HepG2 (cell line): Measurements from ENCODE around the gene SPATA25. TPM values are rescaled to one million over a fixed set of nuclear protein-coding genes. Genes with fewer than 3 reads are reported as not detected.

Experiments used
- AHR ChIP-seq: IDR thresholded peaks from 2 replicates; pipeline ENCODE4 v1.6.1; 2018; ENCODE audit warnings: missing genetic modification reagents, missing compliant biosample characterization
- ARHGAP35 ChIP-seq: sonication (generic); formaldehyde crosslinking; IDR thresholded peaks from 2 replicates; pipeline ENCODE4 v1.9.0; 2022; ENCODE audit warnings: mild to moderate bottlenecking, inconsistent platforms, moderate library complexity, missing genetic modification reagents, borderline replicate concordance
- EP300 ChIP-seq, 3 experiments: sonication (generic) in 1 of 3; formaldehyde crosslinking in 1 of 3; IDR thresholded peaks; 2 replicates each; pipeline versions ENCODE4 v1.5.1 to v1.6.1; 2011 to 2020; ENCODE audit warnings: low read depth in 2 of 3, low read length in 2 of 3, borderline replicate concordance in 1 of 3, improper control_type of control experiment in 1 of 3, mild to moderate bottlenecking in 1 of 3, missing genetic modification reagents in 1 of 3, moderate library complexity in 1 of 3
- GMEB2 ChIP-seq: IDR thresholded peaks from 2 replicates; pipeline ENCODE4 v1.6.1; 2016; ENCODE audit warnings: missing biosample characterization, missing genetic modification reagents, low read depth
- HMG20A ChIP-seq: IDR thresholded peaks from 2 replicates; pipeline ENCODE4 v1.6.1; 2016; ENCODE audit warnings: borderline replicate concordance
- KDM5B ChIP-seq: sonication (generic); formaldehyde crosslinking; IDR thresholded peaks from 2 replicates; pipeline ENCODE4 v1.4.0; 2020; ENCODE audit warnings: missing genetic modification reagents, mild to moderate bottlenecking, borderline replicate concordance
- KDM6A ChIP-seq: IDR thresholded peaks from 2 replicates; pipeline ENCODE4 v1.6.1; 2016; ENCODE audit warnings: low read depth
- LRRFIP1 ChIP-seq: sonication (generic); formaldehyde crosslinking; conservative IDR thresholded peaks from 2 replicates; pipeline ENCODE4 v1.4.0; 2020; ENCODE audit warnings: missing genetic modification reagents
- MAFF ChIP-seq: IDR thresholded peaks from 2 replicates; pipeline ENCODE4 v1.6.1; 2011; ENCODE audit warnings: low read depth, low read length, improper control_type of control experiment
- WIZ ChIP-seq: sonication (generic); formaldehyde crosslinking; IDR thresholded peaks from 2 replicates; pipeline ENCODE4 v1.5.1; 2020; ENCODE audit warnings: mild to moderate bottlenecking, missing genetic modification reagents
- ZMAT3 ChIP-seq: sonication (generic); formaldehyde crosslinking; conservative IDR thresholded peaks from 2 replicates; pipeline ENCODE4 v1.7.0; 2021; ENCODE audit warnings: missing genetic modification reagents
- ZNF180 ChIP-seq: sonication (generic); formaldehyde crosslinking; IDR thresholded peaks from 2 replicates; pipeline ENCODE4 v1.4.0; 2020; ENCODE audit warnings: low read depth, missing genetic modification reagents, borderline replicate concordance
- ZNF329 ChIP-seq: sonication (generic); formaldehyde crosslinking; IDR thresholded peaks from 2 replicates; pipeline ENCODE4 v1.9.0; 2021; ENCODE audit warnings: low read depth, mild to moderate bottlenecking, missing genetic modification reagents
- ZNF530 ChIP-seq: sonication (generic); formaldehyde crosslinking; IDR thresholded peaks from 2 replicates; pipeline ENCODE4 v1.5.0; 2020; ENCODE audit warnings: low read depth, mild to moderate bottlenecking, missing genetic modification reagents
- ZNF687 ChIP-seq: sonication (generic); formaldehyde crosslinking; IDR thresholded peaks from 2 replicates; pipeline ENCODE4 v1.5.1; 2020; ENCODE audit warnings: mild to moderate bottlenecking, missing genetic modification reagents, moderate library complexity
- ZUFSP ChIP-seq: sonication (generic); formaldehyde crosslinking; IDR thresholded peaks from 2 replicates; pipeline ENCODE4 v1.9.0; 2021; ENCODE audit warnings: missing genetic modification reagents, mild to moderate bottlenecking, borderline replicate concordance
- polyA plus RNA-seq, 8 experiments: library from polyadenylated mRNA; depleted of rRNA in 3 of 8; stranded (reverse) in 7 of 8; unstranded in 1 of 8; fragments of >200 nt; fragmentation: Illumina TruSeq in 4 of 8; extraction: Trizol in 4 of 8; gene quantifications; 2 replicates each; pipeline versions ENCODE4 v1.2.1 to v1.2.3, GENCODE V29; 2011 to 2016; ENCODE audit warnings: low read depth in 4 of 8, missing spikeins in 1 of 8, mixed read lengths in 1 of 8; ENCODE audit not compliant: insufficient read depth in 1 of 8
- total RNA-seq, 5 experiments: library from RNA; depleted of rRNA; stranded (reverse); fragments of >200 nt; fragmentation: Illumina TruSeq; extraction: Trizol; gene quantifications; 2 replicates each; pipeline ENCODE4 v1.2.3, GENCODE V29; 2016; ENCODE audit warnings: low read depth in 1 of 5

Gene SPATA25
- total and polyA plus RNA-seq, 2 of the 13 experiments (the other 11 are each of a cell fraction or from before 2014, with no cell fraction given) = 4.8 to 7.6 TPM

- TF ChIP-seq EP300 (IDR thresholded peaks at IDR 0.05; ENCODE audit: low read depth in 2 of 2, low read length in 2 of 2) (no peak; a peak in 1 of 4 replicates), EP300 (CRISPR knock-in tag; IDR thresholded peaks at IDR 0.05; ENCODE audit: borderline replicate concordance) (peak; percentile 51; the same call in 1 of the 2 replicates), ZMAT3 (CRISPR knock-in tag) (peak; percentile 80), HMG20A (peak; percentile 16; the same call in 1 of the 2 replicates), KDM6A (CRISPR knock-in tag) (no peak), MAFF (no peak), LRRFIP1 (CRISPR knock-in tag) (no peak), ZNF530 (CRISPR knock-in tag) (no peak), KDM5B (CRISPR knock-in tag) (peak; percentile 93), ARHGAP35 (CRISPR knock-in tag) (peak; percentile 34; the same call in 1 of the 2 replicates), GMEB2 (CRISPR knock-in tag) (no peak), WIZ (no peak), ZNF329 (CRISPR knock-in tag) (0 out of 2 replicates have a peak, but pooled peaks have one; percentile 23), ZNF180 (no peak), ZUFSP (CRISPR knock-in tag) (no peak), AHR (CRISPR knock-in tag) (0 out of 2 replicates have a peak, but pooled peaks have one; percentile 89), ZNF687 (CRISPR knock-in tag) (peak; percentile 88)
Observed at GRCh38 chr20:45890077-45890984, 2.9 kb upstream of the SPATA25 start (continued).
